GM19043 (cell line): ENCODE measurements around the gene PSMB11.

Experiments
- ATAC-seq: cut with Tn5 transposase; IDR thresholded peaks from one replicate; pipeline ENCODE4 v1.9.1; 2021; ENCODE audit warnings: low read depth; ENCODE audit not compliant: unreplicated experiment

The PSMB11 gene

GRCh38 chr14:23040100-23040499 lies 1.9 kb upstream of the PSMB11 start:
- no peak for ATAC-seq

DNA sequence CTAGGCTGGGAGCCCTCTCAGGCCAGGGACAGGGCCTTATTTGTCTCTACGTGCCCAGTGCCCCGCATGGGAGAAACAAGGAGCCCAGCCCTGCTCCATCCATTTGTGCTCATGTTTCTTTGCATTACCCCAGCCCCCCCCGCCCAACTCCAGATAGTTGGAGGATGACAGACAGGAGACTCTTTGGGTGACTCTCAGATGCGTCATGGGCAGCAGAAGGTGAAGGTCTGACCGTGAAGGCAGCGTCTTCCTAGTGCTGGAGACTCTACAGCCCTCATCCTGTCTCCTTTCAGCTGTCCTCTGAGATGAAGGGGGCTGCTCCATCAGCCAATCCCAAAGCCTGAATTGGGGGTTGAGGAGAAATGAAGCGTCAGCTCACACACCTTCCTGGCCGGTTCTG lies 283 bp upstream of the PSMB11 start:
- no peak for ATAC-seq

DNA sequence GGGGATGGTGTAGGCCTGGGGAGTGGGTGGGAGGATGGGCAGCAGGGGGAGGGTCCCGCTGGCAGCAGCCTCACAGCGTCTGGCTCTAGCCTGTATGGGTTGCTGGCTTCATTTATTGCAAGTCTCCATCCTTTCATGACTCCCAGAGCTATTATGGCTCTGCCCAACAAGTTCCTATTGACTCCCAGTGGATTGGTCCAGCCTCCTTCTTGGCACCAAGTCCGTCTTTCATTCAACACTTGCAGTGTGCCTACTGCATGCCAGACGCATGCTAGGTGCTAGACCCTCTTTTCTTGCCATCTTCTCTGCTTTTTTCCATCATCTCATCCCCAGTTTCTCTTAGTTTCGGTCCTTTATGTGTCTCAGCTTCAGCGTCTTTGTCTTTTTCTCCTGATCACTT lies 1.1 kb downstream of the PSMB11 start:
- ATAC-seq, result no peak

DNA sequence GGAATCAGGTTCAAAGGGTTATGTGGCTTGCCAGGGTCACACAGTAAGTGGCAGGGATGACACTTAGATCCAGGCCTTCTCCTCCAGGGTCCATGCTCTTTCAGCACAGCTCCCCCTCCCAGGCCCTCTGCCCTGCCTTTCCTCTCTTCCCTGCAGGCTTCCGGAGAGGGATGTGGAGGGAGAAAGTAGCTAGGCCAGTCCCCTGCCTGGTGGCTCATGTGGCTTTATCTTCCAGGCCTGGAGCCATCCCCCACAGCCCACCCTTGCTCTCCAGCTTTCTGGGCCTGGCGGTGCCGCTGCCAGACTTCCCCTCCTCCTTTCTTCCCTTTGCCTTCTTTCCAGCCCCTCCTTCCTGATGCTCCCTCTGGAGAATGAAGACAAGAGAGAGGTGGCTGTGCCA lies 1.7 kb downstream of the PSMB11 start:
- no peak for ATAC-seq

DNA sequence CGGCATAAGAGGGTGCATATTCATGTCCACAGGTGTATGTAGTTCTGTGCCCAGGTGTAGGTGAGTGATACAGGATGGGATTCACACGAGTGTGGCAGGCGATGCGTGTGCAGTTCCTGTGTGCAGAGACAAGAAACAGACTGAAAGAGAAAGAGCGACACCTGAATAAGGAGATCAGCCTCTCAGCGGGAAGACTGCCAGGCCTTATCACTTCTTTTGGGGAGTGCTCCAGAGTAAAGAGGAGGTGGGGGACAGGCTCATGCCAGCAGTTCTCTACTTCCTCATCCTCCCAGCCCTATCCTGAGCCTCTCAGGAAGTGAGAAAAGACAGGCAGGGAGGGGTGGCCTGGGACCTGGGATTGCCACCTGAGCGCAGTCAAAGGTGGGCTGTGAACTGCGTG lies 2.8 kb downstream of the PSMB11 start:
- no peak for ATAC-seq

- ATAC-seq, result no peak
These were observed 3.7 kb downstream of the PSMB11 start for GRCh38 chr14:23045419-23046357.

- no peak for ATAC-seq
These were observed 5.1 kb downstream of the PSMB11 start for GRCh38 chr14:23047034-23047634.

- ATAC-seq, result no peak
These were observed 6.0 kb downstream of the PSMB11 start for GRCh38 chr14:23047751-23048693.

DNA sequence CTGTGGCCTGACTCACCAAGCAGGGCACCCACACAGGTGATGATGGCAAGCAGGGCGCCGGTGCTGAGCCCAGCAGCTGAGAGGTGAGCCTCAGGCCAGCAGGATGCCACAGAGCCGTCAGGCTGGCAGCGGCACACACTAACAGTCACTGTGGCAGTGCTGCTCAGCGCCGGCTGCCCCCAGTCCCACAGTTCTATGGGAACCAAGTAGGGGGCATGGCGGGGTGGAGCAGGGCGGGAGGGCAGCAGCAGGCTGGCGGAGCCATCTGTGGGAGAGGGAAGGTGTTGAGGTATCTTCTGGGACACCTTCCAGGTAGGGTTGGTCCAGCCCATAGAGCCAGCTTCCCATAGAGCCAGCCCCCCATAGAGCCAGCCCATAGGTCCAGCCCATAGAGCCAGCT lies 7.0 kb downstream of the PSMB11 start:
- no peak for ATAC-seq

GRCh38 chr14:23051141-23052057 lies 9.4 kb downstream of the PSMB11 start:
- no peak for ATAC-seq

- no peak for ATAC-seq
These were observed 10.2 kb downstream of the PSMB11 start for GRCh38 chr14:23052182-23052623.

DNA sequence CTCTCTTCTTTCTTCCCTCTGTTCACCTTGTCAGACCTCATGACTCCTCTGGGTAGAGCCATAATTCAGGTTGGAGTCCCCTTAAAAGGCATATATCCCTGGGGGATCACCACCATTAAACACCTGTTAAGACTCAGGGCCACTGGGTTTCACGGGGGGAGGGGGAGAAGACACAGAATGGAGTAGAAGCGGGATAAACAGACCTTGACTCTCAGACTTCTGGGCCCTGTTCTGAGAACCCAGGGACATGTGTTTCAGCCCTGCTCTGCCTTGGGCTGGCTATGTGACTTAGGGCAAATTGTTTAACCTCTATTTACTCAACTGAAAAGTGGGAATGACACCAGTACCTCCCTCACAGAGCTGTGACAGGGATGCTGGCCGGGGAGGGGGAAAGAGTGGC lies 10.7 kb downstream of the PSMB11 start:
- ATAC-seq, result no peak

GRCh38 chr14:23053426-23053825 lies 11.4 kb downstream of the PSMB11 start:
- no peak for ATAC-seq

DNA sequence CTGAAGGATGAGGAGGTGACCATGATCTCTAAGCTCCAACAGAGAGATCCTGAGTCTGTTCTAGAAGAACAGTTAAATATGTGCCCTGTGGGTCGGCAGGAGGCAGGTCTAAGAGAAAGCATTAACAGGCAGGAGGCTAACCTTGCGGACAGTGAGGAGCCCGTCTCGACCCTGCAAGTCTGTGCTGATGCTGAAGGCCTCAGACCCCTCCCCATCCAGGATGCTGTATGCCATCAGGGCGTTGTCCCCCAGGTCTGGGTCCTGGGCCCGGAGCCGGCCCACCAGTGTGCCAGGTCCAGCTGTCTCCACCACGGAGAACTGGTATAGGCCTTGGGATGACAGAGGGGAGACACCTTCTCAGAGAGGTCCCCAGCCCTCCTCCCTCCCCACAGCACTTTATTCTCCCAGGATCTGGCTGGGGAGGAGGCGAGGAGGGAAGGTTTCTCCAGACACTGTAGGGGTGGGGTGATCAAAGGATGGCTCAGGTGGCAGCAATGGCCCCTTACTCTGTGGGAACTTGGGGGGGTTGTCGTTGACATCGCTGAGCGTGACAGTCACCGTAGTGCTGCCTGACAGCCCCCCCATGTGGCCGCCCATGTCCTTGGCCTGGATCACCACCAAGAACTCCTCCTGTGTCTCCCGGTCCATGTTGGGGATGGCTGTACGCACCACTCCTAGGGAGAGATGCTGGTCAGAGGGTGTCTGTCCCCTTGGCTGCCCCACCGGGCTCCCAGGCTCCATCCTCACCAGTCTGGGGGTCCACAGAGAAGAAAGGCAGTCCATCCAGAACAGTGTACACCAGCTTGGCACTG lies 12.2 kb downstream of the PSMB11 start:
- ATAC-seq, result no peak

DNA sequence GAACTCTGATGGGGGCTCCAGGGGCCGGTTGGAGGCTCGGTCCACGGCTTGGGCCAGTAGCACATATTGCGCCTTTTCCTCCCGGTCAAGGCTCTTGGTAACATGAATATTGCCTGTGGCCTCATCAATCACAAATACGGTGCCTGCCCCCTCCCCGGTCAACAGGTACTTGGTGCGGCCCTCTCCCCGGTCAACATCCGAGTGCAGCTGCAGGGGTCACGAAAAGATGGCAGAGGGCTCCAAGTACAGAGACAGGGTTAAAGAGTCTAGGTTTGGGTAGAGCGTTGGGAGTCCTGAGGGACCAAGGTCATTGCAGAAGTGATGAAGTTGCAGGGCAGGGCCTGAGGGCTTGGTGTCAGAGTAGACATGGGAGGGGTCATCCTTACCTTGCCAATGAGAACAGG lies 13.1 kb downstream of the PSMB11 start:
- no peak for ATAC-seq

- no peak for ATAC-seq
These were observed 13.7 kb downstream of the PSMB11 start for GRCh38 chr14:23055621-23056144.

DNA sequence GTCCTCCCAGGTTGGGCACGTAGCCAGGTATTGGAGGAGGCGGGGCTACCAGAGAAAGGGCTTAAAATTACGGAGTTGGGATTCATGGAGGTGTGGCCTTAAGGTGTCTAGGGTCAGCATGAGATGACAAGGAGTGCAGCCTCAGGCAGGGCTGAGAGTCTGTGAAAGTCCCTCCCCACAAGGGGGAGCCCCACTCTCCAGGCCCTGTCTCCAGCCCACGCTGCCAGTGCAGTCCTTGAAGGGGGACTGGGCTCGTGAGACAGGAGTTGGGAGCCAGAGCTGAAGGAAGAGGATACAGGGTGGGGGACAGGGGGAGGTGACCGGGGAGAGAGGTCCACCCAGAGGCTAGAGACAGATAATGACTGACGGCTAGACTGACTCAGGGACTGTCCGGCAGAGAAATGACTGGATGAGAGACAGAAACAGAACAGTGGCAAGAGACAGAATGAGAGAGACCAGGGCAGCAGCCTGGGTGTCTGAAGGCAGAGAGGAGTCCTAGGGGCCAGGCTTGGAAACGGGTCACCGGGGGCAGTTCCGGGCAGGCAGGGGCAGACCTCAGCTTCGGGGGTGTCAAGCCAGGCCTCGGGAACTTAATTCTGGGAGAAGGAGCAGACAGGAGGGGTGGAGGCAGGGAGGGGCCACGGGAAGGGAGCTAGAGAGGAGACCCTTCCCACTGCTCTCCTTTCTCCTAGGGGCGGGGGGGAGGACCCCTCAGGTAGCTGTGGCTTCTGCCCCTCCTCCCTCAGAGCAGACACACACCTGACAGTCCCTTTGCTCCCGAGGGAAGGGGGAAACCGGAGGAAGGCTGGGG lies 14.3 kb downstream of the PSMB11 start:
- peak; percentile 65 for ATAC-seq
